NCI-H2196 treated with DMSO at 0.1 percent for 48 hours (cell line): ENCODE results near the gene DLEC1.
"Not testable (repeated sequence)": the region's sequence is repeated elsewhere in the genome, so short reads cannot be mapped to it uniquely, and the experiment has no call there.

ENCODE experiments used
- DNase-seq: peaks from one replicate; lab custom pipeline; 2025; ENCODE audit not compliant: unreplicated experiment; lab: John Stamatoyannopoulos, UW

The DLEC1 gene

GRCh38 chr3:38082296-38082695 lies 43.3 kb downstream of the DLEC1 start:
- not testable (repeated sequence) for DNase-seq

DNA sequence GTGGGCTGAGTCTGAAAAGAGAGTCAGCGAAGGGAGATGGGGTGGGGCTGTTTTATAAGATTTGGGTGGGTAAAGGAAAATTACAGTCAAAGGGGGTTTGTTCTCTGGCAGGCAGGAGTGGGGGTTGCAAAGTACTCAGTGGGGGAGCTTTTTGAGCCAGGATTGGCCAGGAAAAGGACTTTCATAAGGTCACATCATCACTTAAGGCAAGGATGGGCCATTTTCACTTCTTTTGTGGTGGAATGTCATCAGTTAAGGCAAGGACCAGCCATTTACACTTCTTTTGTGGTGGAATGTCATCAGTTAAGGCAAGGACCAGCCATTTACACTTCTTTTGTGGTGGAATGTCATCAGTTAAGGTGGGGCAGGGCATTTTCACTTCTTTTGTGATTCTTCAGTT lies 44.2 kb downstream of the DLEC1 start:
- not testable (repeated sequence) for DNase-seq

- DNase-seq = no peak
Observed at GRCh38 chr3:38083871-38084333, 44.9 kb downstream of the DLEC1 start.

- DNase-seq = no peak
Observed at GRCh38 chr3:38084334-38085310, 45.6 kb downstream of the DLEC1 start.

DNA sequence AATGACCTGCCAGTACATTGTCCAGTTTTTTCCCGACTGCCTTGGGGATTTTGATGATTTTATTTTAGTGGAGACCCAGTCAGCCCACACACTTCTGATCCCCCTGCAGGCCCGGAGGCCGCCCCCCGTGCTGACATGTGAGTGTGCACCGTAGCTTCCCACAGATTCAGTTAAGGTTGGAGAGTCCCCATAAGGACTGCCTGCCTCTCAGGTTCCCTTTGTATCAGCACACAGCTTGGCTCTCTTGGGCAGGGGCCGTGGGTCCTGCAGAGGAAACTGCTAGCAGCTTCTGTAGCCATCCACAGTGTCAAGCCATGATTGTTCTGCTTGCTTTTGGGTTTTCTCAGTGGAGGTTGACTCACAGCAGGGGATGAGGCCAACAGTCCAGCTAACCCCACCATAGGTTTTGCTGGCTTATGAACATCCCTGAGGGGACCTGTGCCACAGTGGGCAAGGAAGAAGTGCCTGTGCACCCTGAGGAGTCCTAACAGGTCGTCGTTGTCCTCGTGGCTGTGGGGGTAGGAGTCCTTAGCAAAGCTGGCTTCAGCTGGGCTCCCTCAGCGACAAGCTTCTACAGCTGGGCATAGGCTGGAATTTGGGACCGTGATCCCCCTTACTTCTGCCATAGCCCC lies 46.4 kb downstream of the DLEC1 start:
- no peak for DNase-seq

DNA sequence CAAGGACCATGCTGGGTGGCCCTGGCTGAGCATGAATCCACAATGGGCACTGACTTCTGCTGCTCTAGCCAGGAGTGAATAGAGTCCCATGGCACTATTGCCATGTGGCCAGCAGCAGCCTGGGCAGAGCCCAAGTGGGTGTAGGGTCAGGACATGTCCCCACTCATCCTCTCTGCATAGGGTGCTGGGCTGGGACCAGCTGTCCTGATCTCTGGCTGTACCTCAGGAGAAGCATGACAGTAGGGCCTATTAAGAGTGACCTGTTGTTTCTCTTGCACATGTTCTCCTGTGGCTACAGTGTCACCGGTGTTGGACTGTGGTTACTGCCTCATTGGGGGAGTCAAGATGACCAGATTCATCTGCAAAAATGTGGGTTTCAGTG lies 46.9 kb downstream of the DLEC1 start:
- no peak for DNase-seq

- no peak for DNase-seq
Observed at GRCh38 chr3:38086496-38086895, 47.5 kb downstream of the DLEC1 start.

DNA sequence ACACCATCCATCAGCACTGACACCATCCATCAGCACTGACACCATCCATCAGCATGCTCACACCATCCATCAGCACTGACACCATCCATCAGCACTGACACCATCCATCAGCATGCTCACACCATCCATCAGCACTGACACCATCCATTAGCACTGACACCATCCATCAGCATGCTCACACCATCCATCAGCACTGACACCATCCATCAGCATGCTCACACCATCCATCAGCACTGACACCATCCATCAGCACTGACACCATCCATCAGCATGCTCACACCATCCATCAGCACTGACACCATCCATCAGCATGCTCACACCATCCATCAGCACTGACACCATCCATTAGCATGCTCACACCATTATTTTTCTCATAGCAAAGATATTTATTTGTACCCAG lies 48.3 kb downstream of the DLEC1 start:
- DNase-seq = not testable (repeated sequence)

- no peak for DNase-seq
Observed at GRCh38 chr3:38088126-38089078, 49.4 kb downstream of the DLEC1 start.

GRCh38 chr3:38089163-38089562 lies 50.2 kb downstream of the DLEC1 start:
- no peak for DNase-seq

- no peak for DNase-seq
Observed at GRCh38 chr3:38090453-38090852, 51.4 kb downstream of the DLEC1 start.

DNA sequence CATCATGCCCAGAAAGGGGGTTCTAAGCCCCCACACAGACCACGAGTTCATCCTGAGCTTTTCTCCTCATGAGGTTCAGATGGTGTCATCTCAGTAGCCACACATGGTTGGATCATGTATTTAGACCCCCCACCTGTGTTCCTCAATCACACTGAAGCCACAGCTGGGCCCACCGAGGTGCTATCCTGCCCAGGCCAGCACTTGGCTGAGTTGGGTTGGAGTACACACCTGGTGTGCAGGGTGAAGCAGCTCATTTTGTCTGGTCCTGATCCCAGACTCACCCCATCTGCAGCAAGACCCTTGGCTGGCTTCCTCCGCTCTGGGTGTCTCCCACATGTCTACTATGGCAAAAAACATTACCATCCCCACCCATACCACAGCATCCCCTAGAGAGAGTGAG lies 56.0 kb downstream of the DLEC1 start:
- DNase-seq = no peak

DNA sequence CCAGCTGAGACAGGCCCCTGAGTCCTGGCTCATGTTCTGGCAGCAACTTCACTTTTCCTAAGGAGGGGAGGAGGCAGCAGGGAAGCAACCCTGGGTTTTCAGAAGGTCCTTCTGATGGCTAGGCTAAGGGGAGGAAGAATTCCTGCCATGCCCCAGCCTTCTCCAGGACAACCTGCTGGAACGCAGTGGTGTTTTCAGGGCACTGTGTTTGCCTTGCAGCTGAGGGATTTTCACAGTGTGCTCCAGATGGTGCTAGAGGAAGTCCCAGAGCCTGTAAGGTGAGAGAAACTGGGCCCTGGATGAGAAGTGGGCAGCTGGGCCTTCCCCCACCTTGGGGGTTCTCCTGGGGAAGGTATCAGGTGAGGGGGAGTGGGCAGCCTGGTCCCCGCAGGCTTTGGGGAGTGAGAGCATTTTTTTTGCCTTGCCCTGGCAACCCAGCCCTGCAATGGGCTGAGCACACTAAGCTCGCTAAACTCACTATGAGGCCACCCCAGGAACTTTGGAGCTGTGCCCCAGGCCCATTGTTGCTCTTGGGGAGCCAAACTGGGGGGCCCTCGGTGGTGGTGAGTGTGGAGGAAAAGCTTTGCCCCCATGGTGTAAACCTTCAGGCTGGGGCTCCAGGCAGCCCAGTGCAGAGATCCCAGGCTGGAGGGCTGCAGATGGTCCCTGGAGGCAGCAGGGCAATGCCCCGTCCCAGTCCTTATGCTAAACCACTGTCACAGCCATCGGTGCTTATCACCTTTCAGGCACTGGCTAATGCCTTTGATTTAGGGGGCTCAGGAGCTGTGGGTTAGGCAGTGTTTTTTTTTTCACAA lies 56.9 kb downstream of the DLEC1 start:
- DNase-seq = no peak

DNA sequence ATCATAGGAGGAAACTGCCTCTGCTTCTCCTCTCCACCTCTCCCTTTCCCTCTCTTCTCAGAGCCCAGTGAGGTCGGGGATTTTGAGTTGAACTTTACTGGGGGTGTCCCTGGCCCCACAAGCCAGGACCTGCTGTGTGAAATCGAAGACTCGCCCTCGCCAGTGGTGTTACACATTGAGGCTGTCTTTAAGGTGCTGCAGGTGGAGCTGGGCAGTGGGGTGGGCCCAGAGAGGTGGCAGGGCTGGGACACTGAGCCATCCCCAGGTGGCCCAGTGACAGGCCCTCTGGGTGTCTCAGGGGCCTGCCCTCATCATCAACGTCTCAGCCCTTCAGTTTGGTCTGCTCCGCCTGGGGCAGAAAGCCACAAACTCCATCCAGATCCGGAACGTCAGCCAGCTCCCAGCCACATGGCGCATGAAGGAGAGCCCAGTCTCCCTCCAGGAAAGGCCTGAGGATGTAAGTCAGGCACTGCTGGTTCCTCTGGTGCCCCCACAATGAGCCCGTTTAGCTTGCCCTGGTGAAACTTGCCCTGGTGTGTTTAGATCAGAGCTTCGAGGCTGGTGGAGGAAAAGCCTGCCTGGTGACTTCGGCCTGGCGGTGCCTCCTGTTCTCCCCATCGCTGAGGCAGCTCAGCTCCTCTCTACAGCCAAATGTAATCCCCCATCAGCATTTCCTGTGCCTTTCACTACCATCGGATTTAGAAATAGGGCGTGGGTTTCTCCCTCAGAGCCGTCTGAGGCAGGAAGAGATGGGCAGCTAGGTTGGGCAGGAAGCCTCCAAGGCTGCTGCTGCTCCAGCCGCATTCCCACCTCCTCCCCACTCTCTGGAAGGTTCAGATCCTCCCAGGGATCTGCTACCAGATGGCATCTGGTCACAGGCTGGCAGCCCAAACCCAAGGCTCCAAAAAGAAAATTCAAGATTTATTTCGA lies 58.7 kb downstream of the DLEC1 start:
- DNase-seq = no peak

- no peak for DNase-seq
Observed at GRCh38 chr3:38098376-38098723, 59.3 kb downstream of the DLEC1 start.

- DNase-seq = no peak
Observed at GRCh38 chr3:38099518-38099917, 60.5 kb downstream of the DLEC1 start.

DNA sequence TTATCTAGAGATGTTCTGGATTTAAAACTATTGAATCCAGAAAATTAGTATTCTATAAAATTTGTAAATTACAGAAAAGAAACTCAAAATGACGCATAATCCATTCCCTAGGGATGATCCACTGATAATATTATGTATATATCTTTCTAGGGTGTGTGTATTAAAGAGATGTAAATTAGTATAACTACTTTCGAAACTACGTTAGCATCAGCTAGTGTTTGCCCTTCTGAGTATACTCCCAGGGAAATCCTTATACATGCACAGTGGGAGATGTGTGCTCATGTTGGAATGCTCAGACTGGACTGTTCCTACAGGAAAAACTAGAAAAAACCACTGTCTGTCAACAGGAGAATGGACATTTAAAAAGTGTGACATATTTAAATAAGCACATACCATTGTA lies 61.5 kb downstream of the DLEC1 start:
- DNase-seq = no peak

- no peak for DNase-seq
Observed at GRCh38 chr3:38101811-38102443, 62.9 kb downstream of the DLEC1 start.

DNA sequence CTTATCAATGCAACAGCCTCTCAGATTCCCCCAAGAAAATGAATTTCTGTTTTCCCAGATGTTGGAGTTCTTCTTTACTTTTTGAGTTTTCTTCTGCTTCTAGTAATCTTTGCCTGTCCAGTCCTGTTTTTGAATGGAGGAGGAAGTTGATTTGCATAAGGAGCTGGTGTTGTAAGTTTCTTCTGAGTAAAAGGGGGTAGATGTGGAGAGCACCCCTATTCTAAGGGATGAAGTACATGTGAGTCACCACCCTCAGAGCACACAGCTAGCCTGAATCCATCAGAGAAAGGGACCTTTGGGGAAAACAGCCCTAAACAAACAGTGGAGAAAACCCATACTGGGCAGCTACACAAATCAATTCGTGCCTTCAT lies 63.4 kb downstream of the DLEC1 start:
- no peak for DNase-seq
